Measurements from ENCODE around the gene HCFC1.

DNA sequence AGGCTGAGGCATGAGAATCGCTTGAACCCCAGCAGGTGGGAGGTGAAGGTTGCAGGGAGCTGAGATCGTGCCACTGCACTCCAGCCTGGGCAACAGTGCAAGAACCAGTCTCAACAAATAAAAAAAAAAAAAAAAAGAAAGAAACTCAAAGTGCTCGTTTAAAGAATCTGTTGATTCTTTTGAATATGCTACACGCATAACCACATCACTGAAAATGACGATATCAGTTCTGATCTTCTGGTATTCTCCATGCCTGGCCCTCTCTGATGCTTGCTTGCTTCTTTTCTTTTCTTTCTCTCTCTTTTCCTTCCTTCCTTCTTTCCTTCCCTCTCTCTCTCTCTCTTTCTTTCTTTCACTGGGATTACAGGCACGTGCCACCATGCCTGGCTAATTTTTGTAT, 59.8 kb downstream of the HCFC1 start:
- TF ChIP-seq NFE2L1 (tag; IDR thresholded peaks at IDR 0.05; ENCODE audit: borderline replicate concordance, low read depth) (no peak), MCM2 (IDR thresholded peaks at IDR 0.05; ENCODE audit: low read depth) (no peak), CBX3 (IDR thresholded peaks at IDR 0.05; ENCODE audit: borderline replicate concordance in 1 of 2, low read length in 2 of 2) (no peak), RAD21 (CRISPR knock-in tag; conservative IDR thresholded peaks at IDR 0.05 in 1 of 2, IDR thresholded peaks at IDR 0.05 in 1 of 2) (no peak), CTCF (IDR thresholded peaks at IDR 0.05 in 2 of 3, conservative IDR thresholded peaks at IDR 0.05 in 1 of 3; ENCODE audit: insufficient read depth in 2 of 3, low read depth in 1 of 3, low read length in 3 of 3) (no peak)
- TF ChIP-seq, protein P1, sequence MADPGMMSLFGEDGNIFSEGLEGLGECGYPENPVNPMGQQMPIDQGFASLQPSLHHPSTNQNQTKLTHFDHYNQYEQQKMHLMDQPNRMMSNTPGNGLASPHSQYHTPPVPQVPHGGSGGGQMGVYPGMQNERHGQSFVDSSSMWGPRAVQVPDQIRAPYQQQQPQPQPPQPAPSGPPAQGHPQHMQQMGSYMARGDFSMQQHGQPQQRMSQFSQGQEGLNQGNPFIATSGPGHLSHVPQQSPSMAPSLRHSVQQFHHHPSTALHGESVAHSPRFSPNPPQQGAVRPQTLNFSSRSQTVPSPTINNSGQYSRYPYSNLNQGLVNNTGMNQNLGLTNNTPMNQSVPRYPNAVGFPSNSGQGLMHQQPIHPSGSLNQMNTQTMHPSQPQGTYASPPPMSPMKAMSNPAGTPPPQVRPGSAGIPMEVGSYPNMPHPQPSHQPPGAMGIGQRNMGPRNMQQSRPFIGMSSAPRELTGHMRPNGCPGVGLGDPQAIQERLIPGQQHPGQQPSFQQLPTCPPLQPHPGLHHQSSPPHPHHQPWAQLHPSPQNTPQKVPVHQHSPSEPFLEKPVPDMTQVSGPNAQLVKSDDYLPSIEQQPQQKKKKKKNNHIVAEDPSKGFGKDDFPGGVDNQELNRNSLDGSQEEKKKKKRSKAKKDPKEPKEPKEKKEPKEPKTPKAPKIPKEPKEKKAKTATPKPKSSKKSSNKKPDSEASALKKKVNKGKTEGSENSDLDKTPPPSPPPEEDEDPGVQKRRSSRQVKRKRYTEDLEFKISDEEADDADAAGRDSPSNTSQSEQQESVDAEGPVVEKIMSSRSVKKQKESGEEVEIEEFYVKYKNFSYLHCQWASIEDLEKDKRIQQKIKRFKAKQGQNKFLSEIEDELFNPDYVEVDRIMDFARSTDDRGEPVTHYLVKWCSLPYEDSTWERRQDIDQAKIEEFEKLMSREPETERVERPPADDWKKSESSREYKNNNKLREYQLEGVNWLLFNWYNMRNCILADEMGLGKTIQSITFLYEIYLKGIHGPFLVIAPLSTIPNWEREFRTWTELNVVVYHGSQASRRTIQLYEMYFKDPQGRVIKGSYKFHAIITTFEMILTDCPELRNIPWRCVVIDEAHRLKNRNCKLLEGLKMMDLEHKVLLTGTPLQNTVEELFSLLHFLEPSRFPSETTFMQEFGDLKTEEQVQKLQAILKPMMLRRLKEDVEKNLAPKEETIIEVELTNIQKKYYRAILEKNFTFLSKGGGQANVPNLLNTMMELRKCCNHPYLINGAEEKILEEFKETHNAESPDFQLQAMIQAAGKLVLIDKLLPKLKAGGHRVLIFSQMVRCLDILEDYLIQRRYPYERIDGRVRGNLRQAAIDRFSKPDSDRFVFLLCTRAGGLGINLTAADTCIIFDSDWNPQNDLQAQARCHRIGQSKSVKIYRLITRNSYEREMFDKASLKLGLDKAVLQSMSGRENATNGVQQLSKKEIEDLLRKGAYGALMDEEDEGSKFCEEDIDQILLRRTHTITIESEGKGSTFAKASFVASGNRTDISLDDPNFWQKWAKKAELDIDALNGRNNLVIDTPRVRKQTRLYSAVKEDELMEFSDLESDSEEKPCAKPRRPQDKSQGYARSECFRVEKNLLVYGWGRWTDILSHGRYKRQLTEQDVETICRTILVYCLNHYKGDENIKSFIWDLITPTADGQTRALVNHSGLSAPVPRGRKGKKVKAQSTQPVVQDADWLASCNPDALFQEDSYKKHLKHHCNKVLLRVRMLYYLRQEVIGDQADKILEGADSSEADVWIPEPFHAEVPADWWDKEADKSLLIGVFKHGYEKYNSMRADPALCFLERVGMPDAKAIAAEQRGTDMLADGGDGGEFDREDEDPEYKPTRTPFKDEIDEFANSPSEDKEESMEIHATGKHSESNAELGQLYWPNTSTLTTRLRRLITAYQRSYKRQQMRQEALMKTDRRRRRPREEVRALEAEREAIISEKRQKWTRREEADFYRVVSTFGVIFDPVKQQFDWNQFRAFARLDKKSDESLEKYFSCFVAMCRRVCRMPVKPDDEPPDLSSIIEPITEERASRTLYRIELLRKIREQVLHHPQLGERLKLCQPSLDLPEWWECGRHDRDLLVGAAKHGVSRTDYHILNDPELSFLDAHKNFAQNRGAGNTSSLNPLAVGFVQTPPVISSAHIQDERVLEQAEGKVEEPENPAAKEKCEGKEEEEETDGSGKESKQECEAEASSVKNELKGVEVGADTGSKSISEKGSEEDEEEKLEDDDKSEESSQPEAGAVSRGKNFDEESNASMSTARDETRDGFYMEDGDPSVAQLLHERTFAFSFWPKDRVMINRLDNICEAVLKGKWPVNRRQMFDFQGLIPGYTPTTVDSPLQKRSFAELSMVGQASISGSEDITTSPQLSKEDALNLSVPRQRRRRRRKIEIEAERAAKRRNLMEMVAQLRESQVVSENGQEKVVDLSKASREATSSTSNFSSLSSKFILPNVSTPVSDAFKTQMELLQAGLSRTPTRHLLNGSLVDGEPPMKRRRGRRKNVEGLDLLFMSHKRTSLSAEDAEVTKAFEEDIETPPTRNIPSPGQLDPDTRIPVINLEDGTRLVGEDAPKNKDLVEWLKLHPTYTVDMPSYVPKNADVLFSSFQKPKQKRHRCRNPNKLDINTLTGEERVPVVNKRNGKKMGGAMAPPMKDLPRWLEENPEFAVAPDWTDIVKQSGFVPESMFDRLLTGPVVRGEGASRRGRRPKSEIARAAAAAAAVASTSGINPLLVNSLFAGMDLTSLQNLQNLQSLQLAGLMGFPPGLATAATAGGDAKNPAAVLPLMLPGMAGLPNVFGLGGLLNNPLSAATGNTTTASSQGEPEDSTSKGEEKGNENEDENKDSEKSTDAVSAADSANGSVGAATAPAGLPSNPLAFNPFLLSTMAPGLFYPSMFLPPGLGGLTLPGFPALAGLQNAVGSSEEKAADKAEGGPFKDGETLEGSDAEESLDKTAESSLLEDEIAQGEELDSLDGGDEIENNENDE (IDR thresholded peaks at IDR 0.05; ENCODE audit: low read depth, low read length), result no peak
